ENCODE results near the gene CAMK4.

- TF ChIP-seq CTCF (conservative IDR thresholded peaks at IDR 0.05 in 1 of 2, IDR thresholded peaks at IDR 0.05 in 1 of 2; ENCODE audit: extremely low read depth in 1 of 2, insufficient read depth in 1 of 2, low read depth in 1 of 2, low read length in 2 of 2) (no peak), EZH2 (IDR thresholded peaks at IDR 0.05; ENCODE audit: borderline replicate concordance, low read length) (no peak)
Measured at GRCh38 chr5:111454198-111454622, 230.0 kb downstream of the CAMK4 start.
